Adrenal gland (tissue), 5 donors: ENCODE measurements around the gene MAD1L1.

Experiments used
- CTCF ChIP-seq, 6 experiments: fragments of 450-650 bp in 4 of 6; fragments of 200-600 bp in 2 of 6; sonication (generic) in 1 of 6; IDR thresholded peaks; 1 replicate in 5 of 6; 2 replicates in 1 of 6; pipeline versions ENCODE4 v1.5.1 to v1.8.0; 2016 to 2021; ENCODE audit warnings: antibody characterized with exemption in 6 of 6, mild to moderate bottlenecking in 2 of 6, moderate library complexity in 1 of 6
- POLR2A ChIP-seq, 2 donors: fragments of 450-650 bp; IDR thresholded peaks; one replicate each; pipeline ENCODE4 v1.6.1; 2017; ENCODE audit warnings: antibody characterized with exemption in 2 of 2, mild to moderate bottlenecking in 2 of 2, moderate library complexity in 1 of 2
- donor health status: DM: no; HTN: no; CAD: no.

DNA sequence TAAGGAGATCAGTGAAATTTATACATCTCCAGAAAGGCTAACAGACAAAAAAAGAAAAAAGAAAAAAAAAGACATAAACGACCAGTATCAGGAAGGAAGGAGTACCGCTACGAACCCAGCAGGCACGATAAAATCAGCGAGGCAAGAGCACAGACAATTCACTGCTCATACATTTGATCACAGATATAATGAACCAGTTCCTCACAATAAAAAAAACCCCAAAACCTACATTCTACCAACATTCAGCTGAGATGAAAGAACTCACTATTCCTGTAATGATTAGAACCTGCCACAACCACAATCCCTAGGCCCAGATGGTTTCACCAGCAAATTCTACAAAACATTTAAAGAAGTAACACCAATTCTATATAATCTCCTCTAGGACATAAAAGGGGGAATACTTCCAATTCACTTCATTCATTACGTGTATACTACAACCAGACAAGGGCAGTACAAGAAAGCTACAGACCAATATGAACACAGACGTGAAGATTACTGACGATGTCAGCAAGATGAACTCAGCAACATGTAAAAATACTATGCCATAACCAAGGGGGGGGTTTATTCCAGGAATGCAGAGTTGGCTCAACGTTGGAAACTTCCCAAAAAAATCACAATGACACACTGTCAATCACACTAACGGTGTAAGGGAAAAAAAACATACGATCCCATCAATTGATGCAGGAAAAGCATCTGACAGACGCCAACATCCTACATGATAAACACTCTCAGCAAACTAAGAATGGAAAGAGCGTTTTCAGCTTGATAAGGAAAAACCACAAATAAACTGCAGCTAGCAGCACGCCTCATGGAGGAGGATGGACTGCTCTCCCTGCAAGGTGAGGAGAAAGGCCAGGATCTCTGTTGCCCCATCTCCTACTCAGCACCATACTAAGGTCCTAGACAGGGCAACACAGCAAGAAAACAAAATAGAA, 306.5 kb downstream of the MAD1L1 start:
- TF ChIP-seq CTCF (IDR thresholded peaks at IDR 0.05) = no peak
- TF ChIP-seq POLR2A (IDR thresholded peaks at IDR 0.05) = no peak
